PC-9 (cell line): ENCODE measurements around the gene ISLR2.

ENCODE experiments used
- CTCF ChIP-seq: fragments of 200-600 bp; sonication (generic); conservative IDR thresholded peaks from 2 replicates; pipeline ENCODE4 v1.6.1; 2017; ENCODE audit warnings: mixed run types, antibody characterized with exemption, mild to moderate bottlenecking, moderate library complexity
- EZH2 ChIP-seq: fragments of 200-600 bp; sonication (generic); IDR thresholded peaks from 2 replicates; pipeline ENCODE4 v1.8.0; 2017; ENCODE audit warnings: antibody characterized with exemption, low read depth

- no peak for TF ChIP-seq CTCF
- no peak for TF ChIP-seq EZH2
Observed at GRCh38 chr15:74174958-74175253, 44.5 kb downstream of the ISLR2 start.
